Keratinocyte (primary cell): ENCODE results near the gene CNTNAP2.

Experiments used
- EZH2 ChIP-seq: IDR thresholded peaks from one replicate; pipeline ENCODE4 v1.6.1; 2012; ENCODE audit warnings: inconsistent platforms, mild to moderate bottlenecking, low read length, moderate library complexity
- TF ChIP-seq, protein P1 (sequence below), 3 experiments: IDR thresholded peaks in 1 of 3; conservative IDR thresholded peaks in 1 of 3; optimal IDR thresholded peaks in 1 of 3; 2 replicates in 2 of 3; 3 replicates in 1 of 3; pipeline versions ENCODE3 to v1.5.1; 2011; ENCODE audit warnings: low read length in 3 of 3, mild to moderate bottlenecking in 3 of 3, moderate library complexity in 2 of 3, control low read depth in 1 of 3, inconsistent platforms in 1 of 3; ENCODE audit not compliant: insufficient read depth in 2 of 3; ENCODE audit errors: extremely low read depth in 1 of 3

DNA sequence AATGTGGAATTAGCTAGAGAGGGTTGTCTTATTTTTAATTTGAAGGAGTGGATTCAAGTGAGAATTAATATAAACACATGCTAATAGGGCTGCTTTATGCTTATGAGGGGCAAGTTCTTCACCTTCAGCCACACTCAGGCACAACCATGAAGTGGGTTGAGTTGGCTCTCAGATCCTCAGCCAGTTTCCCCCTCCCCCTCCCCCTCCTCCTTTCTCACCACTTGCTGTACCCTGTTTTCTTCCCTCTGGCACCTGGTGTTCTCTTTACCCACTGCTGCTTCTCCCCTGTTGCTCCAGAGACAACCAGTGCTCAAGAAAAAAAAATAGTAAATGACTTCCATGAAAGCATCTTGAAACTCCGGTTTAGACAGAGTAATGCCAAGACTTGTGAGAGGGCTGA is 1083.3 kb downstream of the CNTNAP2 start:
- TF ChIP-seq, protein P1, sequence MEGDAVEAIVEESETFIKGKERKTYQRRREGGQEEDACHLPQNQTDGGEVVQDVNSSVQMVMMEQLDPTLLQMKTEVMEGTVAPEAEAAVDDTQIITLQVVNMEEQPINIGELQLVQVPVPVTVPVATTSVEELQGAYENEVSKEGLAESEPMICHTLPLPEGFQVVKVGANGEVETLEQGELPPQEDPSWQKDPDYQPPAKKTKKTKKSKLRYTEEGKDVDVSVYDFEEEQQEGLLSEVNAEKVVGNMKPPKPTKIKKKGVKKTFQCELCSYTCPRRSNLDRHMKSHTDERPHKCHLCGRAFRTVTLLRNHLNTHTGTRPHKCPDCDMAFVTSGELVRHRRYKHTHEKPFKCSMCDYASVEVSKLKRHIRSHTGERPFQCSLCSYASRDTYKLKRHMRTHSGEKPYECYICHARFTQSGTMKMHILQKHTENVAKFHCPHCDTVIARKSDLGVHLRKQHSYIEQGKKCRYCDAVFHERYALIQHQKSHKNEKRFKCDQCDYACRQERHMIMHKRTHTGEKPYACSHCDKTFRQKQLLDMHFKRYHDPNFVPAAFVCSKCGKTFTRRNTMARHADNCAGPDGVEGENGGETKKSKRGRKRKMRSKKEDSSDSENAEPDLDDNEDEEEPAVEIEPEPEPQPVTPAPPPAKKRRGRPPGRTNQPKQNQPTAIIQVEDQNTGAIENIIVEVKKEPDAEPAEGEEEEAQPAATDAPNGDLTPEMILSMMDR (optimal IDR thresholded peaks at IDR 0.05 in 1 of 3, IDR thresholded peaks at IDR 0.05 in 1 of 3, conservative IDR thresholded peaks at IDR 0.05 in 1 of 3; ENCODE audit: extremely low read depth in 1 of 3, insufficient read depth in 2 of 3, low read length in 3 of 3): no peak
- no peak for TF ChIP-seq EZH2
